ENCODE measurements around the gene DAPK2.

DNA sequence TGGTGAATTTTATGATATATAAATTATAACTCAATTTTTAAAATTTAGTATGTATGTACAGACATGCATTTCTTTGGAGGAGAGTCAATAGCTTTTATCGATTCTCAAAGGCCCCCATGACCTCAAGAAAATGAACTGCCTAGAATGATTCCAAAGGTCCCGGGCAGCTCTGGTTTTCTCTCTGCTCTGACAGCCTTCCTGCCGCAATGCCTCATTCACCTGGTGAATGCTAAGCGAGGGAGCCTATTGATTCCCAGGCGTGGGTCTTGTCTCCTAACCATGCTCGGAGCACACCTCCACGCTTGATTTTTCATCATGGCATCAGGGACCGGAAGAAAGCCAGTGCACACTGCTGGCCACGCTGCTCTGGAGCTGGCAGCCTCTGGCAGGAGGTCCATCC lies 132.9 kb downstream of the DAPK2 start:
- TF ChIP-seq EZH2 (IDR thresholded peaks at IDR 0.05; ENCODE audit: borderline replicate concordance, low read length) (no peak), CTCF (conservative IDR thresholded peaks at IDR 0.05 in 1 of 2, IDR thresholded peaks at IDR 0.05 in 1 of 2; ENCODE audit: extremely low read depth in 1 of 2, insufficient read depth in 1 of 2, low read depth in 1 of 2, low read length in 2 of 2) (no peak)
